WTC11 (cell line): ENCODE measurements around the gene MTA2. TPM values are rescaled to one million over a fixed set of nuclear protein-coding genes. Genes with fewer than 3 reads are reported as not detected.

Experiments used
- ATAC-seq: fragments of 200-7000 bp; cut with Tn5 transposase; 2 replicates; pipeline ENCODE4 v1.10.0; 2021; ENCODE audit warnings: mild to moderate bottlenecking, moderate library complexity
- CTCF ChIA-PET: fragments of 300-600 bp; sonication (Branson Sonifier 250); formaldehyde crosslinking; loops from one replicate; lab custom pipeline; 2021; ENCODE audit warnings: antibody characterized with exemption; lab: Charles Lee
- POLR2A ChIA-PET: fragments of 350-600 bp; sonication (Branson Sonifier 250); formaldehyde crosslinking; loops from one replicate; lab custom pipeline; 2021; ENCODE audit warnings: antibody characterized with exemption; lab: Charles Lee
- DNase-seq: peaks from one replicate; pipeline ENCODE4 v3.0.0; 2021; ENCODE audit warnings: low spot score
- H3K27ac Mint-ChIP-seq: 2 replicates; pipeline ENCODE4 v1.8.0; 2021; ENCODE audit warnings: mixed read lengths
- H3K27me3 Mint-ChIP-seq: 2 replicates; pipeline ENCODE4 v1.8.0; 2021; ENCODE audit warnings: low read depth, mild to moderate bottlenecking, moderate library complexity, mixed read lengths
- H3K36me3 Mint-ChIP-seq: 2 replicates; pipeline ENCODE4 v1.8.0; 2021; ENCODE audit warnings: mixed read lengths
- H3K4me1 Mint-ChIP-seq: 2 replicates; pipeline ENCODE4 v1.8.0; 2022; ENCODE audit warnings: mixed read lengths
- H3K4me3 Mint-ChIP-seq: 2 replicates; pipeline ENCODE4 v1.8.0; 2021; ENCODE audit warnings: mild to moderate bottlenecking, moderate library complexity, mixed read lengths
- H3K9me3 Mint-ChIP-seq: 2 replicates; pipeline ENCODE4 v1.8.0; 2021; ENCODE audit warnings: mixed read lengths
- AR ChIP-seq: fragments of 250-450 bp; sonication (Bioruptor Pico); IDR thresholded peaks from 2 replicates; pipeline ENCODE4 v1.9.0; 2021; ENCODE audit warnings: mild to moderate bottlenecking
- CDX4 ChIP-seq: fragments of 250-450 bp; sonication (Bioruptor Pico); IDR thresholded peaks from 2 replicates; pipeline ENCODE4 v1.9.0; 2021; ENCODE audit warnings: moderate library complexity, mild to moderate bottlenecking, inconsistent platforms, borderline replicate concordance
- CREM ChIP-seq: sonication (generic); formaldehyde crosslinking; IDR thresholded peaks from 2 replicates; pipeline ENCODE4 v1.8.1; 2022; ENCODE audit warnings: mild to moderate bottlenecking, missing genetic modification reagents, moderate library complexity
- E2F5 ChIP-seq: sonication (generic); formaldehyde crosslinking; IDR thresholded peaks from 2 replicates; pipeline ENCODE4 v1.8.1; 2022; ENCODE audit warnings: mild to moderate bottlenecking, moderate library complexity, missing genetic modification reagents
- ERG ChIP-seq: fragments of 250-450 bp; sonication (Bioruptor Pico); IDR thresholded peaks from 2 replicates; pipeline ENCODE4 v1.8.0; 2021; ENCODE audit warnings: mild to moderate bottlenecking
- ETV6 ChIP-seq: sonication (generic); formaldehyde crosslinking; IDR thresholded peaks from 2 replicates; pipeline ENCODE4 v1.8.1; 2022; ENCODE audit warnings: mild to moderate bottlenecking, missing genetic modification reagents
- FOXJ3 ChIP-seq: sonication (generic); formaldehyde crosslinking; IDR thresholded peaks from 2 replicates; pipeline ENCODE4 v1.9.0; 2021; ENCODE audit warnings: missing genetic modification reagents, mild to moderate bottlenecking, borderline replicate concordance
- FOXK1 ChIP-seq: sonication (generic); formaldehyde crosslinking; IDR thresholded peaks from 2 replicates; pipeline ENCODE4 v1.8.0; 2022; ENCODE audit warnings: mild to moderate bottlenecking, moderate library complexity, missing genetic modification reagents
- FOXP1 ChIP-seq: sonication (generic); formaldehyde crosslinking; IDR thresholded peaks from 2 replicates; pipeline ENCODE4 v1.8.0; 2022; ENCODE audit warnings: missing genetic modification reagents, mild to moderate bottlenecking, moderate library complexity, borderline replicate concordance
- HMGA2 ChIP-seq: fragments of 250-450 bp; sonication (Bioruptor Pico); IDR thresholded peaks from 2 replicates; pipeline ENCODE4 v1.4.0; 2021; ENCODE audit warnings: mild to moderate bottlenecking, moderate library complexity
- HMGXB4 ChIP-seq: sonication (generic); formaldehyde crosslinking; IDR thresholded peaks from 2 replicates; pipeline ENCODE4 v1.8.1; 2023; ENCODE audit warnings: mild to moderate bottlenecking, moderate library complexity, missing genetic modification reagents
- JUN ChIP-seq: sonication (generic); formaldehyde crosslinking; IDR thresholded peaks from 2 replicates; pipeline ENCODE4 v1.8.0; 2023; ENCODE audit warnings: mild to moderate bottlenecking, missing genetic modification reagents
- MAX ChIP-seq: sonication (generic); formaldehyde crosslinking; IDR thresholded peaks from 2 replicates; pipeline ENCODE4 v1.8.0; 2022; ENCODE audit warnings: mild to moderate bottlenecking, missing genetic modification reagents
- MYBL2 ChIP-seq: sonication (generic); formaldehyde crosslinking; IDR thresholded peaks from 2 replicates; pipeline ENCODE4 v1.8.1; 2023; ENCODE audit warnings: mild to moderate bottlenecking, moderate library complexity, missing genetic modification reagents
- SMAD3 ChIP-seq: sonication (generic); formaldehyde crosslinking; IDR thresholded peaks from 2 replicates; pipeline ENCODE4 v1.8.0; 2022; ENCODE audit warnings: missing genetic modification reagents, mild to moderate bottlenecking, borderline replicate concordance
- ZBTB43 ChIP-seq: sonication (generic); formaldehyde crosslinking; IDR thresholded peaks from 2 replicates; pipeline ENCODE4 v1.8.1; 2023; ENCODE audit warnings: mild to moderate bottlenecking, missing genetic modification reagents
- ZNF317 ChIP-seq: sonication (generic); formaldehyde crosslinking; IDR thresholded peaks from 2 replicates; pipeline ENCODE4 v1.8.1; 2023; ENCODE audit warnings: low read depth, mild to moderate bottlenecking, moderate library complexity, missing genetic modification reagents, borderline replicate concordance
- ZNF416 ChIP-seq: fragments of 250-450 bp; sonication (Bioruptor Pico); IDR thresholded peaks from 2 replicates; pipeline ENCODE4 v1.9.0; 2021; ENCODE audit warnings: mild to moderate bottlenecking, inconsistent platforms
- ZNF532 ChIP-seq: fragments of 250-450 bp; sonication (Bioruptor Pico); IDR thresholded peaks from 2 replicates; pipeline ENCODE4 v1.9.0; 2021; ENCODE audit warnings: mild to moderate bottlenecking, borderline replicate concordance
- ZNF671 ChIP-seq: fragments of 250-450 bp; sonication (Bioruptor Pico); IDR thresholded peaks from 2 replicates; pipeline ENCODE4 v1.8.0; 2021; ENCODE audit warnings: mild to moderate bottlenecking
- total RNA-seq: library from RNA; stranded (reverse); gene quantifications from 3 replicates; pipeline ENCODE4 v1.2.3, GENCODE V29; 2021

MTA2 gene
- total RNA-seq, 1 experiment from 2014 or later: 115 TPM

- TF ChIP-seq AR (CRISPR knock-in tag) (no peak), JUN (no peak), E2F5 (CRISPR knock-in tag) (no peak), FOXK1 (no peak), FOXP1 (no peak)
These were observed 1.4 kb upstream of the MTA2 start (continued) for GRCh38 chr11:62603072-62603408.

- peaks cover 26% of the 10 kb centered on the region for H3K27me3 Mint-ChIP-seq
- H3K36me3 Mint-ChIP-seq: peaks cover 32% of the 10 kb centered on the region
- CTCF ChIA-PET: interaction anchor here (0.7 to 8.9 kb wide), 11 partner anchors 9 to 208 kb away, joined by 3 to 74 read pairs (median 6); partner anchors contain the start of genes B3GAT3, EEF1G, EML3 and HNRNPUL2
- H3K4me3 Mint-ChIP-seq: peak overlapping the region; percentile 91
- peak; percentile 77 for DNase-seq
- H3K9me3 Mint-ChIP-seq: no peaks in the 10 kb centered on the region
- peak overlapping the region; percentile 98 for H3K27ac Mint-ChIP-seq
- peak; percentile 20 for ATAC-seq
- POLR2A ChIA-PET: interaction anchor here (0.6 to 3.1 kb wide), 18 partner anchors 9 to 252 kb away, joined by 3 to 53 read pairs (median 4); partner anchors contain the start of genes B3GAT3, BSCL2, C11orf98 and CSKMT
- peaks cover 54% of the 10 kb centered on the region for H3K4me1 Mint-ChIP-seq
- TF ChIP-seq FOXP1: peak; percentile 88
- peak; percentile 98 for TF ChIP-seq MAX (CRISPR knock-in tag)
- TF ChIP-seq ZNF532 (CRISPR knock-in tag): no peak
- peak; percentile 88; the same call in 1 of the 2 replicates for TF ChIP-seq MYBL2
- TF ChIP-seq CREM (CRISPR knock-in tag): 0 out of 2 replicates have a peak, but pooled peaks have one; percentile 37
- no peak for TF ChIP-seq ERG
- TF ChIP-seq FOXJ3 (CRISPR knock-in tag): no peak
- peak; percentile 90 for TF ChIP-seq HMGXB4
- no peak for TF ChIP-seq ZNF416 (CRISPR knock-in tag)
- TF ChIP-seq CDX4 (CRISPR knock-in tag): no peak
- TF ChIP-seq ETV6 (CRISPR knock-in tag): peak; percentile 58; the same call in 1 of the 2 replicates
- no peak for TF ChIP-seq HMGA2
- TF ChIP-seq ZNF671 (CRISPR knock-in tag): no peak
- TF ChIP-seq ZNF317 (CRISPR knock-in tag): peak; percentile 39; the same call in 1 of the 2 replicates
- peak; percentile 59; the same call in 1 of the 2 replicates for TF ChIP-seq SMAD3 (CRISPR knock-in tag)
- no peak; the same call in 1 of the 2 replicates for TF ChIP-seq ZBTB43 (CRISPR knock-in tag)
These were observed 741 bp upstream of the MTA2 start for GRCh38 chr11:62602141-62603071.
